Measurements from ENCODE around the gene CDC5L. TPM values are rescaled to one million over a fixed set of nuclear protein-coding genes. Genes with fewer than 3 reads are reported as not detected.

CDC5L gene
- total RNA-seq, 1 donor from 2014 or later: 18.2 TPM

- H3K36me3 ChIP-seq (ENCODE audit: insufficient read depth, low read length): peaks cover 4% of the 10 kb centered on the region
- Mint-ChIP-seq H3K4me3 (ENCODE audit: unreplicated experiment) (no peak overlapping the region), H3K4me1 (ENCODE audit: low read depth, unreplicated experiment) (peaks cover 18% of the 10 kb centered on the region), H3K27me3 (ENCODE audit: low read depth, unreplicated experiment) (no peaks in the 10 kb centered on the region), H3K27ac (ENCODE audit: unreplicated experiment) (peak overlapping the region; percentile 76), H3K36me3 (ENCODE audit: low read depth, unreplicated experiment) (peaks cover 8% of the 10 kb centered on the region), H3K9me3 (ENCODE audit: unreplicated experiment) (no peaks in the 10 kb centered on the region)
- H3K4me1 ChIP-seq (ENCODE audit: insufficient read depth, low read length): peaks cover 23% of the 10 kb centered on the region
- H3K27me3 ChIP-seq (ENCODE audit: insufficient read depth, low read length): no peaks in the 10 kb centered on the region
- no peaks in the 10 kb centered on the region for H3K79me2 ChIP-seq (ENCODE audit: insufficient read depth, low read length)
- H3K9me3 ChIP-seq (ENCODE audit: insufficient read depth, low read depth, low read length): no peaks in the 10 kb centered on the region
- DNase-seq (ENCODE audit: low read depth) (no peak), FAIRE-seq (no peak)
- H2AFZ ChIP-seq (ENCODE audit: low read depth, low read length): no peak overlapping the region
- no peak overlapping the region for H3K4me3 ChIP-seq (ENCODE audit: insufficient read depth, low read depth, low read length)
- H3K4me2 ChIP-seq (ENCODE audit: low read length): peak overlapping the region; percentile 12
- TF ChIP-seq EZH2 (IDR thresholded peaks at IDR 0.05; ENCODE audit: insufficient read depth, low read length): no peak
- no peak for TF ChIP-seq CTCF (IDR thresholded peaks at IDR 0.05; ENCODE audit: insufficient read depth, low read depth, low read length)
- H4K20me1 ChIP-seq (ENCODE audit: insufficient read depth, low read length): no peaks in the 10 kb centered on the region
- H3K27ac ChIP-seq (ENCODE audit: low read depth, low read length): peak overlapping the region; percentile 6
- no peak overlapping the region for H3K9ac ChIP-seq (ENCODE audit: low read length)
These were observed 64.5 kb downstream of the CDC5L start for GRCh38 chr6:44451803-44452695.

GRCh38 chr6:44452725-44453124 is 65.2 kb downstream of the CDC5L start:
- TF ChIP-seq CTCF (IDR thresholded peaks at IDR 0.05; ENCODE audit: insufficient read depth, low read depth, low read length) (no peak), EZH2 (IDR thresholded peaks at IDR 0.05; ENCODE audit: insufficient read depth, low read length) (no peak)
- Mint-ChIP-seq H3K36me3 (ENCODE audit: low read depth, unreplicated experiment) (peaks cover 8% of the 10 kb centered on the region), H3K27me3 (ENCODE audit: low read depth, unreplicated experiment) (no peaks in the 10 kb centered on the region), H3K27ac (ENCODE audit: unreplicated experiment) (peak overlapping the region; percentile 76), H3K4me1 (ENCODE audit: low read depth, unreplicated experiment) (peaks cover 17% of the 10 kb centered on the region), H3K9me3 (ENCODE audit: unreplicated experiment) (no peaks in the 10 kb centered on the region), H3K4me3 (ENCODE audit: unreplicated experiment) (no peak overlapping the region)
- DNase-seq (ENCODE audit: low read depth): peak; percentile 52
- Histone ChIP-seq H3K9me3 (ENCODE audit: insufficient read depth, low read depth, low read length) (no peaks in the 10 kb centered on the region), H3K79me2 (ENCODE audit: insufficient read depth, low read length) (no peaks in the 10 kb centered on the region), H3K4me2 (ENCODE audit: low read length) (peak overlapping the region; percentile 12), H3K36me3 (ENCODE audit: insufficient read depth, low read length) (peaks cover 4% of the 10 kb centered on the region), H3K9ac (ENCODE audit: low read length) (no peak overlapping the region), H3K27ac (ENCODE audit: low read depth, low read length) (peak overlapping the region; percentile 6), H4K20me1 (ENCODE audit: insufficient read depth, low read length) (no peaks in the 10 kb centered on the region), H2AFZ (ENCODE audit: low read depth, low read length) (no peak overlapping the region), H3K4me3 (ENCODE audit: insufficient read depth, low read depth, low read length) (no peak overlapping the region), H3K27me3 (ENCODE audit: insufficient read depth, low read length) (no peaks in the 10 kb centered on the region), H3K4me1 (ENCODE audit: insufficient read depth, low read length) (peaks cover 21% of the 10 kb centered on the region)
- no peak for FAIRE-seq

- Histone ChIP-seq H3K4me2 (ENCODE audit: low read length) (no peak overlapping the region), H3K27me3 (ENCODE audit: insufficient read depth, low read length) (no peaks in the 10 kb centered on the region), H3K36me3 (ENCODE audit: insufficient read depth, low read length) (peaks cover 4% of the 10 kb centered on the region), H4K20me1 (ENCODE audit: insufficient read depth, low read length) (no peaks in the 10 kb centered on the region), H3K4me1 (ENCODE audit: insufficient read depth, low read length) (peaks cover 21% of the 10 kb centered on the region), H3K9ac (ENCODE audit: low read length) (no peak overlapping the region), H3K9me3 (ENCODE audit: insufficient read depth, low read depth, low read length) (no peaks in the 10 kb centered on the region), H2AFZ (ENCODE audit: low read depth, low read length) (no peak overlapping the region), H3K79me2 (ENCODE audit: insufficient read depth, low read length) (no peaks in the 10 kb centered on the region), H3K4me3 (ENCODE audit: insufficient read depth, low read depth, low read length) (no peak overlapping the region), H3K27ac (ENCODE audit: low read depth, low read length) (no peak overlapping the region)
- no peak for FAIRE-seq
- no peaks in the 10 kb centered on the region for H3K9me3 Mint-ChIP-seq (ENCODE audit: unreplicated experiment)
- H3K4me3 Mint-ChIP-seq (ENCODE audit: unreplicated experiment): no peak overlapping the region
- DNase-seq (ENCODE audit: low read depth): no peak
- H3K27ac Mint-ChIP-seq (ENCODE audit: unreplicated experiment): peak overlapping the region; percentile 76
- H3K27me3 Mint-ChIP-seq (ENCODE audit: low read depth, unreplicated experiment): peaks cover 4% of the 10 kb centered on the region
- TF ChIP-seq EZH2 (IDR thresholded peaks at IDR 0.05; ENCODE audit: insufficient read depth, low read length) (no peak), CTCF (IDR thresholded peaks at IDR 0.05; ENCODE audit: insufficient read depth, low read depth, low read length) (no peak)
- peaks cover 4% of the 10 kb centered on the region for H3K36me3 Mint-ChIP-seq (ENCODE audit: low read depth, unreplicated experiment)
- peaks cover 17% of the 10 kb centered on the region for H3K4me1 Mint-ChIP-seq (ENCODE audit: low read depth, unreplicated experiment)
These were observed 65.6 kb downstream of the CDC5L start for GRCh38 chr6:44453146-44453545.
